AG04450 (cell line): Measurements from ENCODE around the gene ANKS1B. TPM values are rescaled to one million over a fixed set of nuclear protein-coding genes. Genes with fewer than 3 reads are reported as not detected.

Source experiments
- CTCF ChIA-PET: fragments of 300-600, 350-600 bp; formaldehyde crosslinking; extraction: SDS; loops from one replicate; lab custom pipeline; 2022; ENCODE audit warnings: antibody characterized with exemption, inconsistent platforms; lab: Charles Lee
- POLR2A ChIA-PET: fragments of 350-600 bp; formaldehyde crosslinking; extraction: SDS; loops from one replicate; lab custom pipeline; 2021; ENCODE audit warnings: antibody characterized with exemption, inconsistent platforms; lab: Yijun Ruan, JAX
- DNase-seq: peaks from one replicate; pipeline ENCODE4 v3.0.0-alpha.2; 2011; ENCODE audit warnings: low read depth, low spot score
- H3K27ac ChIP-seq: one replicate; pipeline ENCODE4 v1.5.1; 2012; ENCODE audit warnings: low read depth, low read length, control low read depth
- H3K27me3 ChIP-seq: one replicate; pipeline ENCODE4 v1.6.0; 2012; ENCODE audit warnings: low read length; ENCODE audit not compliant: control insufficient read depth, insufficient read depth
- H3K4me3 ChIP-seq: 2 replicates; pipeline ENCODE4 v1.5.1; 2011; ENCODE audit warnings: mild to moderate bottlenecking, low read depth, low read length, control low read depth
- H3K9me3 ChIP-seq: 2 replicates; pipeline ENCODE4 v1.5.1; 2012; ENCODE audit warnings: low read length; ENCODE audit not compliant: control insufficient read depth, insufficient read depth
- CTCF ChIP-seq: IDR thresholded peaks from 2 replicates; pipeline ENCODE4 v1.5.1; 2011; ENCODE audit warnings: low read depth, low read length, control low read depth, inconsistent platforms
- polyA plus RNA-seq: library from polyadenylated mRNA; depleted of rRNA; stranded (reverse); fragments of >200 nt; gene quantifications from 2 replicates; pipeline ENCODE4 v1.2.3, GENCODE V29; 2011

The ANKS1B gene
- polyA plus RNA-seq, 1 experiment = 0.22 TPM

- Histone ChIP-seq H3K27ac (no peak overlapping the region), H3K4me3 (no peak overlapping the region), H3K27me3 (no peaks in the 10 kb centered on the region), H3K9me3 (no peaks in the 10 kb centered on the region)
- no peak for TF ChIP-seq CTCF
- no peak for DNase-seq
- POLR2A ChIA-PET = interaction anchor here (0.7 kb wide), 1 partner anchor 16 kb away, joined by 3 read pairs; no protein-coding TSS in a partner anchor
- CTCF ChIA-PET = interaction anchor here (0.8 to 4.5 kb wide), 4 partner anchors 9 to 271 kb away, joined by 3 to 27 read pairs (median 4); no protein-coding TSS in a partner anchor
These were observed 1257.5 kb downstream of the ANKS1B start for GRCh38 chr12:98727196-98727595.

- POLR2A ChIA-PET = no interaction called here
These were observed 1259.1 kb downstream of the ANKS1B start for GRCh38 chr12:98725476-98726247.

GRCh38 chr12:98724384-98725155 is 1260.2 kb downstream of the ANKS1B start:
- Histone ChIP-seq H3K9me3 (no peaks in the 10 kb centered on the region), H3K27ac (no peak overlapping the region), H3K27me3 (no peaks in the 10 kb centered on the region), H3K4me3 (no peak overlapping the region)
- POLR2A ChIA-PET = no interaction called here
- CTCF ChIA-PET = interaction anchor here (0.6 to 2.8 kb wide), 10 partner anchors 10 to 319 kb away, joined by 3 to 26 read pairs (median 4); no protein-coding TSS in a partner anchor
- DNase-seq = no peak
- no peak for TF ChIP-seq CTCF

More at GRCh38 chr12:98725476-98726247, 1259.1 kb downstream of the ANKS1B start:
- peak; percentile 39 for DNase-seq
- CTCF ChIA-PET = interaction anchor here (0.6 to 2.8 kb wide), 12 partner anchors 9 to 318 kb away, joined by 3 to 26 read pairs (median 4); no protein-coding TSS in a partner anchor
- Histone ChIP-seq H3K27me3 (no peaks in the 10 kb centered on the region), H3K4me3 (no peak overlapping the region), H3K9me3 (no peaks in the 10 kb centered on the region), H3K27ac (peak overlapping the region; percentile 63)
- TF ChIP-seq CTCF = peak; percentile 71

GRCh38 chr12:98721204-98721702 is 1263.5 kb downstream of the ANKS1B start:
- Histone ChIP-seq H3K4me3 (no peak overlapping the region), H3K27me3 (no peaks in the 10 kb centered on the region), H3K9me3 (no peaks in the 10 kb centered on the region), H3K27ac (no peak overlapping the region)
- CTCF ChIA-PET = interaction anchor here (0.9 to 2.5 kb wide), 2 partner anchors 22 to 277 kb away, joined by 3 to 13 read pairs; no protein-coding TSS in a partner anchor
- no peak for DNase-seq
- TF ChIP-seq CTCF = no peak
- POLR2A ChIA-PET = no interaction called here
